Endodermal cell (in vitro differentiated cells): Measurements from ENCODE around the gene CAMTA1. TPM values are rescaled to one million over a fixed set of nuclear protein-coding genes. Genes with fewer than 3 reads are reported as not detected.
A peak's percentile ranks its signal among the peaks of the same experiment; 100 is the strongest.

Experiments
- DNase-seq: peaks from one replicate; pipeline ENCODE4 v3.0.0-alpha.2; 2017
- H3K27ac ChIP-seq: 2 replicates; pipeline ENCODE4 v1.5.1; 2013; ENCODE audit warnings: mild to moderate bottlenecking, low read depth, low read length, moderate library complexity
- H3K27me3 ChIP-seq: 2 replicates; pipeline ENCODE4 v1.6.1; 2013; ENCODE audit warnings: mild to moderate bottlenecking, low read length, moderate library complexity; ENCODE audit not compliant: insufficient read depth, control insufficient read depth, poor library complexity, severe bottlenecking
- H3K36me3 ChIP-seq: 2 replicates; pipeline ENCODE4 v1.7.0; 2013; ENCODE audit warnings: mild to moderate bottlenecking, low read length, moderate library complexity; ENCODE audit not compliant: control insufficient read depth, insufficient read depth
- H3K4me1 ChIP-seq: one replicate; pipeline ENCODE4 v1.7.0; 2013; ENCODE audit warnings: low read length; ENCODE audit not compliant: control insufficient read depth, insufficient read depth
- H3K4me3 ChIP-seq: 2 replicates; pipeline ENCODE4 v1.5.1; 2013; ENCODE audit warnings: mild to moderate bottlenecking, low read length, moderate library complexity
- H3K9ac ChIP-seq: 2 replicates; pipeline ENCODE4 v1.6.1; 2013; ENCODE audit warnings: mild to moderate bottlenecking, low read length, moderate library complexity; ENCODE audit not compliant: poor library complexity, severe bottlenecking; ENCODE audit errors: extremely low read depth
- H3K9me3 ChIP-seq: 2 replicates; pipeline ENCODE4 v1.6.1; 2013; ENCODE audit warnings: mild to moderate bottlenecking, low read length, moderate library complexity; ENCODE audit not compliant: control insufficient read depth
- H3K27ac Mint-ChIP-seq: 2 replicates; pipeline ENCODE4 v1.8.0; 2020; ENCODE audit warnings: mixed read lengths
- H3K27me3 Mint-ChIP-seq: 2 replicates; pipeline ENCODE4 v1.8.0; 2021; ENCODE audit warnings: mild to moderate bottlenecking, mixed read lengths; ENCODE audit not compliant: insufficient read depth
- H3K36me3 Mint-ChIP-seq: 2 replicates; pipeline ENCODE4 v1.8.0; 2020; ENCODE audit warnings: low read depth, mixed read lengths
- H3K4me1 Mint-ChIP-seq: 2 replicates; pipeline ENCODE4 v1.8.0; 2020; ENCODE audit warnings: mixed read lengths
- H3K4me3 Mint-ChIP-seq: 2 replicates; pipeline ENCODE4 v1.8.0; 2020; ENCODE audit warnings: mild to moderate bottlenecking, moderate library complexity, mixed read lengths
- H3K9me3 Mint-ChIP-seq: 2 replicates; pipeline ENCODE4 v1.8.0; 2020; ENCODE audit warnings: mild to moderate bottlenecking, mixed read lengths
- WGBS, 2 experiments: methylation state at CpG; one replicate each; pipeline versions ENCODE4 v1.1.5 to v1.1.7; 2013; ENCODE audit warnings: missing lambda C conversion rate in 2 of 2, mixed read lengths in 1 of 2; ENCODE audit not compliant: insufficient coverage in 1 of 2, insufficient read length in 1 of 2; 5-methylcytosine and 5-hydroxymethylcytosine counted together
- total RNA-seq, 2 donors: library from RNA; stranded (reverse); fragmentation: NEBNext Ultra II Directional in 1 of 2; extraction: Animal tissue kit (Norgen Biotek cat#: 25700) in 1 of 2; gene quantifications; 2 replicates in 1 of 2; 3 replicates in 1 of 2; pipeline ENCODE4 v1.2.1, GENCODE V29; 2021
- TF ChIP-seq, protein P1 (sequence below): fragments of 200-600 bp; sonication (generic); conservative IDR thresholded peaks from 2 replicates; pipeline ENCODE4 v1.5.0; 2021; ENCODE audit warnings: antibody characterized with exemption, mild to moderate bottlenecking

The CAMTA1 gene
- total RNA-seq, 2 donors from 2014 or later: 123 to 137 TPM

DNA sequence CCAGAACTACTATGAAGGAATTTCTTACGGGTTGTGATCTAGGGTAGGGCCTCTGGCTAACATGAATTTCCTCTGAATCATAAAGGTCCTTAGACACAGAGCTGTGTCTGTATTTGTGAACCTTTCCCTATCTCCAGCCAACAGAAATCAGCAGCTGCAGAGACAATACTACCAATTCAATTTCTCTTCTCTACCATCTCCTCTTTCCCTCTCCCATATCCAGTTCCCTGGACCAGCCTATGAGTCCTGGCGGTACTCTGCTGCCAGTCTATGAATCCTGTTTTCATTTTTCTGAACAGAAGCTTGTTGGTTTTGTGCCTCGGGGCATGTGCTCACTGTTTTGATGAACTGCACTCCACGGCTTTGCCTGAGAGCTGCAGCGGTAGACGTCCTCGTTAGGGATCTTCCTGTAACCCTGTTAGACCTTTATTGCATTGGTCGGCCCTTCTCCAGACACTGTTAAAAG is 527.9 kb downstream of the CAMTA1 start:
- Histone ChIP-seq H3K9ac (no peak overlapping the region), H3K27ac (no peak overlapping the region), H3K9me3 (no peaks in the 10 kb centered on the region), H3K36me3 (no peaks in the 10 kb centered on the region), H3K27me3 (peaks cover 63% of the 10 kb centered on the region), H3K4me1 (no peaks in the 10 kb centered on the region), H3K4me3 (no peak overlapping the region)
- TF ChIP-seq, protein P1, sequence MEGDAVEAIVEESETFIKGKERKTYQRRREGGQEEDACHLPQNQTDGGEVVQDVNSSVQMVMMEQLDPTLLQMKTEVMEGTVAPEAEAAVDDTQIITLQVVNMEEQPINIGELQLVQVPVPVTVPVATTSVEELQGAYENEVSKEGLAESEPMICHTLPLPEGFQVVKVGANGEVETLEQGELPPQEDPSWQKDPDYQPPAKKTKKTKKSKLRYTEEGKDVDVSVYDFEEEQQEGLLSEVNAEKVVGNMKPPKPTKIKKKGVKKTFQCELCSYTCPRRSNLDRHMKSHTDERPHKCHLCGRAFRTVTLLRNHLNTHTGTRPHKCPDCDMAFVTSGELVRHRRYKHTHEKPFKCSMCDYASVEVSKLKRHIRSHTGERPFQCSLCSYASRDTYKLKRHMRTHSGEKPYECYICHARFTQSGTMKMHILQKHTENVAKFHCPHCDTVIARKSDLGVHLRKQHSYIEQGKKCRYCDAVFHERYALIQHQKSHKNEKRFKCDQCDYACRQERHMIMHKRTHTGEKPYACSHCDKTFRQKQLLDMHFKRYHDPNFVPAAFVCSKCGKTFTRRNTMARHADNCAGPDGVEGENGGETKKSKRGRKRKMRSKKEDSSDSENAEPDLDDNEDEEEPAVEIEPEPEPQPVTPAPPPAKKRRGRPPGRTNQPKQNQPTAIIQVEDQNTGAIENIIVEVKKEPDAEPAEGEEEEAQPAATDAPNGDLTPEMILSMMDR: no peak
- 83 to 90% methylated on average over 6 to 8 of the region's 8 CpGs for WGBS, 2 experiments
- Mint-ChIP-seq H3K36me3 (no peaks in the 10 kb centered on the region), H3K27me3 (peaks cover 64% of the 10 kb centered on the region), H3K27ac (no peak overlapping the region), H3K4me3 (no peak overlapping the region), H3K4me1 (no peaks in the 10 kb centered on the region), H3K9me3 (peaks cover 5% of the 10 kb centered on the region)
- DNase-seq: peak; percentile 22

DNA sequence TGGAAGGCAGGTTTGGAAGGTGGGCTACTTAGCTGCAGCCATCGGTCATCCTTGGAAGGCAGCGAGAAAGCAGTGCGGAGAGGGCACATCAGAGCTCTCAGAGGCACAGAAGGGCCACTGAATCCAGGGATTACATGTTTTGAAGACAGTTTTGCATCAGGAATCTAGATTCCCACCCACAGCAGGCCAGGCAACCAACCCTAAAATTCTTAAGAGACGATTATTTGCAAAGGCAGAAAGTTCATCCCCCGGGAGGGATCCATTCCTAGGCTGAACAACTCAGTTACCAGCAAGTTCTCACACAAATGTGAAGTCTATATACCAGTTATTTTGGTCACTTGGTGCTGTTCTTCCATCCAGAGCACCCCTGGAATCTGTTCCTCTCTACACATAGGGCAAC is 528.6 kb downstream of the CAMTA1 start:
- Histone ChIP-seq H3K9me3 (no peaks in the 10 kb centered on the region), H3K27me3 (peaks cover 70% of the 10 kb centered on the region), H3K4me3 (no peak overlapping the region), H3K4me1 (no peaks in the 10 kb centered on the region), H3K27ac (no peak overlapping the region), H3K36me3 (no peaks in the 10 kb centered on the region), H3K9ac (no peak overlapping the region)
- Mint-ChIP-seq H3K27me3 (peaks cover 72% of the 10 kb centered on the region), H3K27ac (no peak overlapping the region), H3K9me3 (no peaks in the 10 kb centered on the region), H3K36me3 (no peaks in the 10 kb centered on the region), H3K4me3 (no peak overlapping the region), H3K4me1 (no peaks in the 10 kb centered on the region)
- peak; percentile 7 for DNase-seq
- WGBS, 2 experiments: 90 to 97% methylated on average over 5 of the region's 5 CpGs
- TF ChIP-seq, protein P1: no peak

DNA sequence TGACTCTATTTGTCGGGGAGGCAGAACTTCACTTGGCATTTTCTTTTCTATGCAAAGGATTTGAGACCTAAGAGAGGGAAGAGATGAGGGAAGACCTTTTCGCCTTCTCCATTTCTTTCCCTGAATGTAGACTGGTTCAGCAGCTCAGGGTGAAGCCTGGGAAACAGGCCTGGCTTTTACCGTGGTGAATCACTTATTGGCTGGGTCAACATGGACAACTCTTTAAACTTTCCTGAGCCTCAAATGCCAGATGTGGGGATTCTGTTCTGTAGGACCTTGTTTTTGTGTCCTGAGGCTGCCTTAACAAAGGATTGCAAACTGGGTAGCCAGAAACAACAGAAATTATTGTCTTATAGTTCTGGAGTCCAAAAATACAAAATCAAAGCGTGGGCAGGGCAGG is 530.1 kb downstream of the CAMTA1 start:
- Mint-ChIP-seq H3K27ac (no peak overlapping the region), H3K36me3 (no peaks in the 10 kb centered on the region), H3K4me1 (no peaks in the 10 kb centered on the region), H3K9me3 (no peaks in the 10 kb centered on the region), H3K27me3 (peaks cover 81% of the 10 kb centered on the region), H3K4me3 (no peak overlapping the region)
- Histone ChIP-seq H3K9me3 (no peaks in the 10 kb centered on the region), H3K36me3 (no peaks in the 10 kb centered on the region), H3K27ac (no peak overlapping the region), H3K4me1 (no peaks in the 10 kb centered on the region), H3K9ac (no peak overlapping the region), H3K4me3 (no peak overlapping the region), H3K27me3 (peaks cover 79% of the 10 kb centered on the region)
- DNase-seq: no peak
- TF ChIP-seq, protein P1: no peak
- WGBS, 2 experiments: 89 to 96% methylated on average over 4 of the region's 4 CpGs
